ENCODE data around the gene IQCM. TPM values are rescaled to one million over a fixed set of nuclear protein-coding genes. Genes with fewer than 3 reads are reported as not detected.

IQCM gene
- total and polyA plus RNA-seq, 11 donors, result not detected

- H3K27me3 ChIP-seq, result no peaks in the 10 kb centered on the region
- intact Hi-C loops (cut with DNase I), result no loop called here
- no peak overlapping the region for H3K27ac ChIP-seq
- 64 to 75% (median 69%) methylated on average over 3 of the region's 3 CpGs for WGBS, 4 donors
- no peaks in the 10 kb centered on the region for H3K4me1 ChIP-seq
- H3K4me3 ChIP-seq, result no peak overlapping the region
- no peaks in the 10 kb centered on the region for H3K36me3 ChIP-seq
- TF ChIP-seq POLR2A (IDR thresholded peaks at IDR 0.05) (no peak), CTCF (IDR thresholded peaks at IDR 0.05) (no peak)
- H3K9me3 ChIP-seq, result peaks cover 0 to 18% (median 0%) of the 10 kb centered on the region in 12 donors
- DNase-seq (no peak), ATAC-seq (no peak)
These were observed 185.6 kb downstream of the IQCM start for GRCh38 chr4:149630064-149630463.

GRCh38 chr4:149605601-149606378 lies 209.9 kb downstream of the IQCM start:
- 85 to 100% (median 92%) methylated on average over 1 of the region's 1 CpG for WGBS, 4 donors
- intact Hi-C loops (cut with DNase I), result no loop called here
- H3K27me3 ChIP-seq, result no peaks in the 10 kb centered on the region
- no peaks in the 10 kb centered on the region for H3K4me1 ChIP-seq
- peaks cover 0 to 28% (median 1%) of the 10 kb centered on the region in 12 donors for H3K9me3 ChIP-seq
- ATAC-seq, result no peak
- TF ChIP-seq CTCF (IDR thresholded peaks at IDR 0.05), result no peak
- TF ChIP-seq POLR2A (IDR thresholded peaks at IDR 0.05), result no peak
- DNase-seq, result no peak
- no peak overlapping the region for H3K27ac ChIP-seq
- H3K36me3 ChIP-seq, result no peaks in the 10 kb centered on the region
- H3K4me3 ChIP-seq, result no peak overlapping the region

- H3K36me3 ChIP-seq, result no peaks in the 10 kb centered on the region
- no peak overlapping the region for H3K27ac ChIP-seq
- H3K4me1 ChIP-seq, result no peaks in the 10 kb centered on the region
- TF ChIP-seq CTCF (IDR thresholded peaks at IDR 0.05) (no peak), POLR2A (IDR thresholded peaks at IDR 0.05) (no peak)
- intact Hi-C loops (cut with DNase I), result no loop called here
- H3K27me3 ChIP-seq, result no peaks in the 10 kb centered on the region
- no peak overlapping the region for H3K4me3 ChIP-seq
- peaks cover 0 to 22% (median 1%) of the 10 kb centered on the region in 12 donors for H3K9me3 ChIP-seq
- DNase-seq (no peak), ATAC-seq (no peak)
These were observed 210.8 kb downstream of the IQCM start for GRCh38 chr4:149604827-149605226.

- no peak for TF ChIP-seq CTCF (IDR thresholded peaks at IDR 0.05)
- no peak for TF ChIP-seq POLR2A (IDR thresholded peaks at IDR 0.05)
- Histone ChIP-seq H3K36me3 (no peaks in the 10 kb centered on the region), H3K27me3 (no peaks in the 10 kb centered on the region), H3K4me3 (no peak overlapping the region), H3K9me3 (peaks cover 0 to 11% (median 0%) of the 10 kb centered on the region in 12 donors), H3K27ac (no peak overlapping the region), H3K4me1 (no peaks in the 10 kb centered on the region)
- WGBS, 4 donors, result 71 to 81% (median 78%) methylated on average over 2 of the region's 2 CpGs
- DNase-seq, result no peak
- intact Hi-C loops (cut with DNase I), result no loop called here
- ATAC-seq, result no peak
These were observed 220.1 kb downstream of the IQCM start for GRCh38 chr4:149595500-149595899.

All from heart left ventricle (tissue), 16 donors.